ENCODE data around the gene OPA3.

The OPA3 gene

GRCh38 chr19:45581576-45581975 is 3.0 kb downstream of the OPA3 start:
- H3K27ac ChIP-seq (ENCODE audit: low read depth, low read length, poor library complexity, severe bottlenecking) = no peak overlapping the region
- no peak overlapping the region for H3K4me2 ChIP-seq (ENCODE audit: low read length)
- no peaks in the 10 kb centered on the region for H3K79me2 ChIP-seq (ENCODE audit: insufficient read depth, low read length)
- H4K20me1 ChIP-seq (ENCODE audit: insufficient read depth, low read length) = no peaks in the 10 kb centered on the region
- peaks cover 3% of the 10 kb centered on the region; the same call in 1 of the 2 replicates for H3K36me3 ChIP-seq (ENCODE audit: insufficient read depth, low read length)
- H3K9me2 ChIP-seq (ENCODE audit: low read depth, low read length) = no peaks in the 10 kb centered on the region
- peaks cover 15% of the 10 kb centered on the region for H3K4me1 ChIP-seq (ENCODE audit: insufficient read depth, low read length, severe bottlenecking)
- no peaks in the 10 kb centered on the region for H3F3A ChIP-seq (ENCODE audit: insufficient read depth, low read length)
- no peak overlapping the region for H3K4me3 ChIP-seq (ENCODE audit: low read depth, low read length, poor library complexity, severe bottlenecking)
- H3K9me3 ChIP-seq (ENCODE audit: low read length) = no peaks in the 10 kb centered on the region
- no peak overlapping the region for H3K9ac ChIP-seq (ENCODE audit: low read length)
- H3K27me3 ChIP-seq (ENCODE audit: insufficient read depth, low read length) = no peaks in the 10 kb centered on the region
- no peak overlapping the region for H2AFZ ChIP-seq (ENCODE audit: low read length)
- no peak for TF ChIP-seq EZH2 (IDR thresholded peaks at IDR 0.05; ENCODE audit: borderline replicate concordance, low read length)
- TF ChIP-seq, protein P1, sequence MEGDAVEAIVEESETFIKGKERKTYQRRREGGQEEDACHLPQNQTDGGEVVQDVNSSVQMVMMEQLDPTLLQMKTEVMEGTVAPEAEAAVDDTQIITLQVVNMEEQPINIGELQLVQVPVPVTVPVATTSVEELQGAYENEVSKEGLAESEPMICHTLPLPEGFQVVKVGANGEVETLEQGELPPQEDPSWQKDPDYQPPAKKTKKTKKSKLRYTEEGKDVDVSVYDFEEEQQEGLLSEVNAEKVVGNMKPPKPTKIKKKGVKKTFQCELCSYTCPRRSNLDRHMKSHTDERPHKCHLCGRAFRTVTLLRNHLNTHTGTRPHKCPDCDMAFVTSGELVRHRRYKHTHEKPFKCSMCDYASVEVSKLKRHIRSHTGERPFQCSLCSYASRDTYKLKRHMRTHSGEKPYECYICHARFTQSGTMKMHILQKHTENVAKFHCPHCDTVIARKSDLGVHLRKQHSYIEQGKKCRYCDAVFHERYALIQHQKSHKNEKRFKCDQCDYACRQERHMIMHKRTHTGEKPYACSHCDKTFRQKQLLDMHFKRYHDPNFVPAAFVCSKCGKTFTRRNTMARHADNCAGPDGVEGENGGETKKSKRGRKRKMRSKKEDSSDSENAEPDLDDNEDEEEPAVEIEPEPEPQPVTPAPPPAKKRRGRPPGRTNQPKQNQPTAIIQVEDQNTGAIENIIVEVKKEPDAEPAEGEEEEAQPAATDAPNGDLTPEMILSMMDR (IDR thresholded peaks at IDR 0.05; ENCODE audit: low read length) = no peak

GRCh38 chr19:45578861-45579260 is 5.7 kb downstream of the OPA3 start:
- Histone ChIP-seq H3K4me2 (ENCODE audit: low read length) (no peak overlapping the region), H3K9me3 (ENCODE audit: low read length) (no peaks in the 10 kb centered on the region), H4K20me1 (ENCODE audit: insufficient read depth, low read length) (no peaks in the 10 kb centered on the region), H3K9ac (ENCODE audit: low read length) (no peak overlapping the region), H3K9me2 (ENCODE audit: low read depth, low read length) (no peaks in the 10 kb centered on the region), H3K27me3 (ENCODE audit: insufficient read depth, low read length) (no peaks in the 10 kb centered on the region), H3K4me1 (ENCODE audit: insufficient read depth, low read length, severe bottlenecking) (peaks cover 18% of the 10 kb centered on the region), H3F3A (ENCODE audit: insufficient read depth, low read length) (no peaks in the 10 kb centered on the region), H3K27ac (ENCODE audit: low read depth, low read length, poor library complexity, severe bottlenecking) (no peak overlapping the region), H3K4me3 (ENCODE audit: low read depth, low read length, poor library complexity, severe bottlenecking) (no peak overlapping the region), H3K79me2 (ENCODE audit: insufficient read depth, low read length) (0 out of 2 replicates have a peak, but pooled peaks cover 3% of the 10 kb centered on the region), H3K36me3 (ENCODE audit: insufficient read depth, low read length) (peaks cover 2% of the 10 kb centered on the region; the same call in 1 of the 2 replicates), H2AFZ (ENCODE audit: low read length) (no peak overlapping the region)
- no peak for TF ChIP-seq EZH2 (IDR thresholded peaks at IDR 0.05; ENCODE audit: borderline replicate concordance, low read length)
- TF ChIP-seq, protein P1 (IDR thresholded peaks at IDR 0.05; ENCODE audit: low read length) = no peak

GRCh38 chr19:45577111-45577905 is 7.3 kb downstream of the OPA3 start:
- peaks cover 9% of the 10 kb centered on the region for H3K4me1 ChIP-seq (ENCODE audit: insufficient read depth, low read length, severe bottlenecking)
- no peaks in the 10 kb centered on the region for H3K27me3 ChIP-seq (ENCODE audit: insufficient read depth, low read length)
- no peaks in the 10 kb centered on the region for H3F3A ChIP-seq (ENCODE audit: insufficient read depth, low read length)
- no peaks in the 10 kb centered on the region; the same call in 1 of the 2 replicates for H3K36me3 ChIP-seq (ENCODE audit: insufficient read depth, low read length)
- no peak overlapping the region for H3K27ac ChIP-seq (ENCODE audit: low read depth, low read length, poor library complexity, severe bottlenecking)
- no peak overlapping the region for H3K9ac ChIP-seq (ENCODE audit: low read length)
- no peaks in the 10 kb centered on the region for H4K20me1 ChIP-seq (ENCODE audit: insufficient read depth, low read length)
- no peaks in the 10 kb centered on the region for H3K9me3 ChIP-seq (ENCODE audit: low read length)
- H3K4me3 ChIP-seq (ENCODE audit: low read depth, low read length, poor library complexity, severe bottlenecking) = no peak overlapping the region
- no peak overlapping the region for H3K4me2 ChIP-seq (ENCODE audit: low read length)
- no peaks in the 10 kb centered on the region for H3K9me2 ChIP-seq (ENCODE audit: low read depth, low read length)
- TF ChIP-seq EZH2 (IDR thresholded peaks at IDR 0.05; ENCODE audit: borderline replicate concordance, low read length) = no peak
- TF ChIP-seq, protein P1 (IDR thresholded peaks at IDR 0.05; ENCODE audit: low read length) = no peak
- no peak overlapping the region for H2AFZ ChIP-seq (ENCODE audit: low read length)
- H3K79me2 ChIP-seq (ENCODE audit: insufficient read depth, low read length) = 0 out of 2 replicates have a peak, but pooled peaks cover 3% of the 10 kb centered on the region

Measured in OCI-LY1 (cell line).